GM12873 (cell line): ENCODE data around the gene DGKD.

Source experiments
- TF ChIP-seq, protein P1 (sequence below): IDR thresholded peaks from 2 replicates; pipeline ENCODE4 v1.5.1; 2012; ENCODE audit warnings: low read depth, mild to moderate bottlenecking, moderate library complexity, low read length, control low read depth; ENCODE audit not compliant: insufficient read depth; ENCODE audit errors: missing control alignments

The DGKD gene

DNA sequence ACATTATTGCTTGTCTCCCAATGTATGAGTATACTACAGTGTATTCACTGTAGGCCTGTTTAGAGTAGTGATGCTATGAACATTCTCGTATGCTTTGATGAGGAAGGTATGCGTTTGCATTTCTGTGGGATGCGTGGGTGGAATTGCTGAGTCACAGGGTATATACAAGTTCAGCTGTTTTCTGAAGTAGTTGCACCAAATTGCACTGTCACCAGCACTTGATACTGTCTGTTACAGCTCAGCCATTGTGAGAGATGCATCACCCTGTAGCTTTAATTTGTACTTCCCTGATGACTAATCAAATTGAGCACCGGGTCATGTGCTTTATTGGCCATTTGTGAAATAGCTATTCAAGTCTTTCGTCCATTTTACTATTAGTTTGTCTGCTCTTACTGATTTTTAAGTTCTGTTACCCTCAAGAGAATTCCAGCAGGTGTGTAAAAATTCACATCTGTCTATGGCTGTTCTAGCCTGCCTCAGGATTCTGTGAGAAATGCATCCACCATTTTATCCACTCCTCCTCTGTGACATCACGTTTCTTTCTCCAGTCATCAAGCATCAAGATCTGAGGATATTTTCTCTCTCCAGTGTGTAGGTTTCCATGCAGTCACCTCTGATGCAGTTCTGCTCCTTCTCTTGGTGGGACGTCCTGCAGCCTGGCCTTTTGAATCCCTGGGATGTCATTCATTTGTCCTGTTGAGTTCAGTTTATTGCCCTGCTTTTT, 72.5 kb downstream of the DGKD start:
- TF ChIP-seq, protein P1, sequence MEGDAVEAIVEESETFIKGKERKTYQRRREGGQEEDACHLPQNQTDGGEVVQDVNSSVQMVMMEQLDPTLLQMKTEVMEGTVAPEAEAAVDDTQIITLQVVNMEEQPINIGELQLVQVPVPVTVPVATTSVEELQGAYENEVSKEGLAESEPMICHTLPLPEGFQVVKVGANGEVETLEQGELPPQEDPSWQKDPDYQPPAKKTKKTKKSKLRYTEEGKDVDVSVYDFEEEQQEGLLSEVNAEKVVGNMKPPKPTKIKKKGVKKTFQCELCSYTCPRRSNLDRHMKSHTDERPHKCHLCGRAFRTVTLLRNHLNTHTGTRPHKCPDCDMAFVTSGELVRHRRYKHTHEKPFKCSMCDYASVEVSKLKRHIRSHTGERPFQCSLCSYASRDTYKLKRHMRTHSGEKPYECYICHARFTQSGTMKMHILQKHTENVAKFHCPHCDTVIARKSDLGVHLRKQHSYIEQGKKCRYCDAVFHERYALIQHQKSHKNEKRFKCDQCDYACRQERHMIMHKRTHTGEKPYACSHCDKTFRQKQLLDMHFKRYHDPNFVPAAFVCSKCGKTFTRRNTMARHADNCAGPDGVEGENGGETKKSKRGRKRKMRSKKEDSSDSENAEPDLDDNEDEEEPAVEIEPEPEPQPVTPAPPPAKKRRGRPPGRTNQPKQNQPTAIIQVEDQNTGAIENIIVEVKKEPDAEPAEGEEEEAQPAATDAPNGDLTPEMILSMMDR = no peak

DNA sequence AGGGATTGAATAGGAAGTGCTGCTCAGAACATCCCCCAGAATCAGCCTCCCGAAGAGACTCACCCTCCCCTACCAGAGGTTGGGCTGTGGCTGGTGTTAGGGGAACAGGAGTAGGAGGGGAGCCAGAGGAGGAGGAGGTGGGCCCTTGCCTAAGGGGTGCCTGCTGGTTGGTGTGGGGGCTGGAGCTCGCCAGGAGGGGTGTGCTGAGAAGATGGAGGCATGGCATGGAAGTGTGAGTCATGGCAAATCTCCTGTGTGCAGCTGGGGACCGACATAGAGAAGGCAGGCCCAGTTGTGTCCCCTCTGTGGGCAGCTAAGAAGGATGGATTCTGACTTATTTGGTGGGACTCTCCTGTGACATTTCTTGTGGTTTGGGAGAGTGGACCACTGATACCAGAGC, 73.7 kb downstream of the DGKD start:
- TF ChIP-seq, protein P1 = no peak

DNA sequence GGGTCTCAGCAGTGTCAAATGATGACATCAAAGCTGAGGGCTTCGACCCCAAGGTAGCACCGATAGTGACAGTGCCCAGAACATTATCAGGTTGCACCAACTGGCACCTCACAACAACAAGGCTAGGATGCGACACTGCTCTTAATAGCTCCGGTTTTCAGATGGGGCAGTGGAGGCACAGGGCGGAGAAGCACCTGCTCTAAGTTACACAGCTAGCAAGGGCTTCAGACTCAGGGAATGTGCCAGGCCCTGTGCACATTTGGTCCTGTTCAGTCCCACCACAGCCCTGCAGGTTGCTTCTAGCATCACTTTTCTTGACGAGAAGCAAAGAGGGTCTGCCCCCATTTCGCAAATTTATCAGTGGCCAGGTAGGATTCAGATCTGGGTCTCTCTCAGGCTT, 74.1 kb downstream of the DGKD start:
- TF ChIP-seq, protein P1 = no peak

DNA sequence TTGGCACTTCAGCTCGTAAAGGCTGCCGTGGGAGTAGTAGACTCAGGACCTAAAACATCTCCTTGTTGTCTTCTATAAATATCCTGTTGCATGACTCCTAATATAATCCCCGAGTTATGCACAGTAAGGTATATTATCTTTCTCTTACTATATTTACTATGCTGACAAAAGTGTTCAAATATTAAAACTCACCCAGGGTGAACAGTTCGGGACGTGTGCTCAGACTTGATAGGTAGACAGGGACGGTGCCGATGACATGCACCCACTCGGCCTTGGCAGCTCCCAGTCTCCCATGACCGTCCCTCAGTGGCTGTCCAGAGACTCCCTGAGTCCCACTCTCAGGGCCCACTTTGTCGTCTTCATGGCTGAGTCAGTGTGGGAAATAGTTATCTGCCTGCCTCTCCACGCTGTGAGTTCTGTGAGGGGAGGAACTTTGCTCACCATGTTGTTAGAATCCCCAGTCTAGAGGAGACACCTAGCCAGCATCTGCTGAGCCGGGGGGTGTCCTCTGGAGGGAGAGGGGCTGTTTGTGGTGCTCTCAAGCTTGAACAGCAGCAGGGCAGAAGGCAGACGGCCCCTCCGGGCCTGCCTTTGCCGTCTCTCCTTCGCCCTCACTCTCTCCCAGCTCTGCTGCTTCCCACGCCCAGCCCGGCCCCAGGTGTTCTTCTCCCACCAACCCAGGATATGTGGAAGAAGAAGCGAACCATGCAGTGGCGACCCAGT, 75.0 kb downstream of the DGKD start:
- TF ChIP-seq, protein P1 = no peak

DNA sequence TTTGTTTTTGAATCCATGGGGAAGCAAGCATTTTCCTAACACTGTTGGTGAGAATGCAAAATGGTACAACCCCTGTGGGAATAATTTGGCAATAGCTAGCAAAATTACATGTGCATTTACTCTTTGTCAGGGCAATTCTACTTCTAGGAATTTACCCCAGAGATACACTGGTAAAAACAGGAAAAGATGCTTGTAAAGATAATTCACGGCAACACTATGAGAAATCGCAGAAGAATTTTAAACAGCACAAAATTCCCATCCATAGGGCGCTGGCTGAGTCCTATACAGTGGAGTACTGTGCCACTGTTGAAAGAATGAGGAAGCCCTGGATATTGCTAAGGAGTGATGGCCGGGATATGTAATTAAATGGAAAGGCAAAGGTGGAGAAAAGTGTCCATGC, 75.8 kb downstream of the DGKD start:
- TF ChIP-seq, protein P1 = no peak

DNA sequence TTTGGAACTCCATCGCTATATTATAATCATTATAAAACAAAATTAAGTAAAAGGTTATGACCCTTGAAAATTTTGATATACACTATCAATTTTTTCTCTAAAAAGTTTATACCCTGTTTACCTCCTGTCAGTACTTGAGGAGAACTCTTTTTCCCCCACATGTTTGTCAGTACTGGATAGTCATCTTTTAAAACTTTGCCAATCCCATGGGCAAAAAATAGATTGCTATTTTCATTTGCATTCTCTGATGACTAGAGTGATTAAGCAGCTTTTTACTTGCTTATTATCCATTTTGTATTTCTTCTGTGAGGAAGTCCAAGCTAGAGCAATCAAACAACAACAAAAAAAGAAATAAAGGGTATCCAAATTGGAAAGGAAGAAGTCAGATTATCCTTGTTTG, 76.4 kb downstream of the DGKD start:
- TF ChIP-seq, protein P1 = no peak

DNA sequence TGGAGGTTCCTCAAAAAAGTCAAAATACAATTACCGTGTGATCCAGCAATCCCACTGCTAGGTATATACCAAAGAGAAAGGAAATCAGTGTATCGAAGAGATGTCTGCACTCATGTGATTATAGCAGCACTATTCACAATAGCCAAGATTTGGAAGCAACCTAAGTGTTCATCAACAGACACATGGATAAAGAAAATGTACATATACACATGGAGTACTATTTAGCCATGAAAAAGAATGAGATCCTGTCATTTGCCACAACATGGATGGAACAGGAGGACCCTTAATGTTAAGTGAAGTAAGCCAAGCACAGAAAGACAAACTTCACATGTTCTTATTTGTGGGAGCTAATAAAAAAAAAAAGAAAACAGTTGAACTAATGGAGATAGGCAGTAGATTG, 78.7 kb downstream of the DGKD start:
- TF ChIP-seq, protein P1 = no peak
